Liver (tissue), 3 donors: ENCODE measurements around the gene HIPK2.

Source experiments
- CTCF ChIP-seq: fragments of 150-350 bp; IDR thresholded peaks from 2 replicates; pipeline ENCODE4 v1.5.1; 2017; ENCODE audit warnings: improper control_type of control experiment, low read depth, low read length; ENCODE audit not compliant: missing input control
- GABPA ChIP-seq, 2 donors: IDR thresholded peaks in 1 of 2; conservative IDR thresholded peaks in 1 of 2; 2 replicates each; pipeline ENCODE4 v1.6.1; 2016; ENCODE audit warnings: antibody characterized with exemption in 2 of 2, mild to moderate bottlenecking in 1 of 2, moderate library complexity in 1 of 2
- YY1 ChIP-seq: IDR thresholded peaks from 2 replicates; pipeline ENCODE4 v1.6.1; 2016; ENCODE audit warnings: antibody characterized with exemption, mild to moderate bottlenecking
- TF ChIP-seq, protein P1 (sequence below): IDR thresholded peaks from 2 replicates; pipeline ENCODE4 v1.6.1; 2016; ENCODE audit warnings: antibody characterized with exemption
- donor health status: healthy.
- donor health status: healthy.

GRCh38 chr7:139525750-139526149 lies 252.0 kb downstream of the HIPK2 start:
- TF ChIP-seq YY1 (no peak), GABPA (IDR thresholded peaks at IDR 0.05 in 1 of 2, conservative IDR thresholded peaks at IDR 0.05 in 1 of 2) (no peak), CTCF (no peak)
- TF ChIP-seq, protein P1, sequence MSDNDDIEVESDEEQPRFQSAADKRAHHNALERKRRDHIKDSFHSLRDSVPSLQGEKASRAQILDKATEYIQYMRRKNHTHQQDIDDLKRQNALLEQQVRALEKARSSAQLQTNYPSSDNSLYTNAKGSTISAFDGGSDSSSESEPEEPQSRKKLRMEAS: no peak
